Uterus (tissue), 4 donors: ENCODE data around the gene SULT2B1. TPM values are rescaled to one million over a fixed set of nuclear protein-coding genes. Genes with fewer than 3 reads are reported as not detected.

Experiments used
- DNase-seq, 2 donors: peaks; one replicate each; pipeline ENCODE4 v3.0.0-alpha.2; 2019 to 2020
- H3K27ac ChIP-seq, 2 donors: fragments of 200-600 bp; sonication (generic); 1 replicate in 1 of 2; 2 replicates in 1 of 2; pipeline ENCODE4 v1.5.1; 2016 to 2018
- H3K27me3 ChIP-seq, 2 donors: fragments of 200-600 bp; sonication (generic); one replicate each; pipeline ENCODE4 v1.5.1; 2018 to 2019; ENCODE audit warnings: control low read depth in 1 of 2
- H3K36me3 ChIP-seq, 2 donors: fragments of 200-600 bp; sonication (generic); one replicate each; pipeline ENCODE4 v1.5.1; 2019; ENCODE audit warnings: control low read depth in 1 of 2
- H3K4me1 ChIP-seq, 2 donors: fragments of 200-600 bp; sonication (generic); one replicate each; pipeline ENCODE4 v1.5.1; 2018 to 2019; ENCODE audit warnings: control low read depth in 1 of 2
- H3K4me3 ChIP-seq, 2 donors: fragments of 200-600 bp; sonication (generic); 1 replicate in 1 of 2; 2 replicates in 1 of 2; pipeline ENCODE4 v1.5.1; 2018 to 2019; ENCODE audit warnings: mild to moderate bottlenecking in 1 of 2
- H3K9me3 ChIP-seq, 2 donors: fragments of 200-600 bp; sonication (generic); one replicate each; pipeline ENCODE4 v1.5.1; 2019; ENCODE audit warnings: control low read depth in 1 of 2
- CTCF ChIP-seq, 4 experiments: fragments of 200-600 bp in 2 of 4; fragments of 450-650 bp in 2 of 4; sonication (generic) in 2 of 4; IDR thresholded peaks; one replicate each; pipeline ENCODE4 v1.5.1; 2016 to 2019; ENCODE audit warnings: antibody characterized with exemption in 4 of 4, mild to moderate bottlenecking in 2 of 4, moderate library complexity in 1 of 4
- POLR2A ChIP-seq, 2 donors: fragments of 450-650 bp; IDR thresholded peaks; one replicate each; pipeline ENCODE4 v1.6.1; 2016; ENCODE audit warnings: antibody characterized with exemption in 2 of 2, mild to moderate bottlenecking in 1 of 2, moderate library complexity in 1 of 2
- intact Hi-C: fragments of 100-400 bp; cut with DNase I; formaldehyde crosslinking; loops from one replicate; pipeline ENCODE4 v1.15.1; 2023; ENCODE audit warnings: low total_unique reads
- total RNA-seq, 4 donors: library from RNA; depleted of rRNA in 3 of 4; stranded (reverse); fragments of >200 nt in 3 of 4; gene quantifications; one replicate each; pipeline versions ENCODE4 v1.1.0 to v1.2.4, GENCODE V29; 2014 to 2023
- donor health status: DM: yes; HTN: yes; CAD: no.

SULT2B1 gene
- total RNA-seq, 4 donors from 2014 or later, result 0.41 TPM; not detected in 3

DNA sequence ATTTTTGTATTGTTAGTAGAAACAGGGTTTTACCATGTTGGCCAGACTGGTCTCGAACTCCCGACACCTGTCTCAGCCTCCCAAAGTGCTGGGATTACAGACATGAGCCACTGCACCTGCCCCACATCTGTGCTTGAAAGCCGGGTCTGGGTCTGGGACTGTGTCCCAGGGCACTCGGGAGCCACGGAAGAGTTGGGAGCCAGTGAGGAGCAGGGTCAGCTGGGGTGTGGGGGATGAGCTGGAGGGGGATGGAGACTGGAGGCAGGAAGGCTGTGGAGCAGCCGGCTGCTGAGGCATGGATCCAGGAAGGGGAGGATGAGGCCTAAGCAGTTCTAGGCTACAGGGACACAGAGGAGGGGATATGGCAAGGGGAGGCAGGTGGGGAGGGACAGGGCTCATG lies 43.9 kb downstream of the SULT2B1 start:
- TF ChIP-seq CTCF (IDR thresholded peaks at IDR 0.05) (no peak), POLR2A (IDR thresholded peaks at IDR 0.05) (no peak)
- no peaks in the 10 kb centered on the region for H3K4me1 ChIP-seq
- no peaks in the 10 kb centered on the region for H3K9me3 ChIP-seq
- H3K27me3 ChIP-seq, result no peaks in the 10 kb centered on the region
- H3K36me3 ChIP-seq, result no peaks in the 10 kb centered on the region
- no peak overlapping the region for H3K4me3 ChIP-seq
- H3K27ac ChIP-seq, result no peak overlapping the region
- no peak for DNase-seq
- intact Hi-C loops, result no loop called here

GRCh38 chr19:48596237-48596636 lies 44.3 kb downstream of the SULT2B1 start:
- TF ChIP-seq POLR2A (IDR thresholded peaks at IDR 0.05), result no peak
- no peak for TF ChIP-seq CTCF (IDR thresholded peaks at IDR 0.05)
- intact Hi-C loops, result no loop called here

GRCh38 chr19:48596679-48597465 lies 44.9 kb downstream of the SULT2B1 start:
- Histone ChIP-seq H3K27ac (no peak overlapping the region), H3K36me3 (no peaks in the 10 kb centered on the region), H3K27me3 (no peaks in the 10 kb centered on the region), H3K4me1 (no peaks in the 10 kb centered on the region), H3K4me3 (no peak overlapping the region), H3K9me3 (no peaks in the 10 kb centered on the region)
- DNase-seq, result no peak
- no peak for TF ChIP-seq CTCF (IDR thresholded peaks at IDR 0.05)
- TF ChIP-seq POLR2A (IDR thresholded peaks at IDR 0.05), result no peak
- intact Hi-C loops, result no loop called here

More at GRCh38 chr19:48596237-48596636, 44.3 kb downstream of the SULT2B1 start:
- no peaks in the 10 kb centered on the region for H3K27me3 ChIP-seq
- H3K27ac ChIP-seq, result no peak overlapping the region
- H3K9me3 ChIP-seq, result no peaks in the 10 kb centered on the region
- H3K4me3 ChIP-seq, result no peak overlapping the region
- H3K4me1 ChIP-seq, result no peaks in the 10 kb centered on the region
- no peaks in the 10 kb centered on the region for H3K36me3 ChIP-seq
- no peak for DNase-seq

DNA sequence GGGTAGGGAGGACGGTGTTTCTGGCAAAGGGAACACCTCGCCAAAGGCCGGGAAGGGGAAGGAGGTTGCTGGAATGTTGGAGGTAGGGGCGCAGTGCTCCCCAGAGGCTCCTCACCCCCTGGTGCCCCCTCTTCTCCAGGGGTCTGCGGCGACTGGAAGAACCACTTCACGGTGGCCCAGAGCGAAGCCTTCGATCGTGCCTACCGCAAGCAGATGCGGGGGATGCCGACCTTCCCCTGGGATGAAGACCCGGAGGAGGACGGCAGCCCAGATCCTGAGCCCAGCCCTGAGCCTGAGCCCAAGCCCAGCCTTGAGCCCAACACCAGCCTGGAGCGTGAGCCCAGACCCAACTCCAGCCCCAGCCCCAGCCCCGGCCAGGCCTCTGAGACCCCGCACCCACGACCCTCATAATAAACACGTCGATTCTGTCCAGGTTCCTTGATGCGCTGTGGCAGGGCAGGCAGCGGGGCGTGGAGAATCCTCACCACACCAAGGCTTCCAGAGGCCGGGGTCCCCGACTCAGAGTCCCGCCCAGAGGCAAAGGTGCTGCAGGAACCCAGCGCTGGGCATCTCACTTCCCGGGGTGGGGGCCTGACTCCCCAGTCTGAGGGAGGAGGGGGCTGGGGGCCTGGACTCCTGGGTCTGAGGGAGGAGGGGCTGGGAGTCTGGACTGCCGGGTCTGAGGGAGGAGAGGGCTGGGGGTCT lies 47.2 kb downstream of the SULT2B1 start:
- no peak for DNase-seq
- H3K36me3 ChIP-seq, result no peaks in the 10 kb centered on the region
- no peak for TF ChIP-seq CTCF (IDR thresholded peaks at IDR 0.05)
- no peak for TF ChIP-seq POLR2A (IDR thresholded peaks at IDR 0.05)
- no peak overlapping the region for H3K4me3 ChIP-seq
- H3K9me3 ChIP-seq, result no peaks in the 10 kb centered on the region
- intact Hi-C loops, result no loop called here
- H3K27ac ChIP-seq, result no peak overlapping the region
- H3K27me3 ChIP-seq, result no peaks in the 10 kb centered on the region
- no peaks in the 10 kb centered on the region for H3K4me1 ChIP-seq
